SU-DHL-6 (cell line): ENCODE data around the gene AFG1L.

ENCODE experiments used
- EZH2phosphoT487 ChIP-seq: fragments of 200-600 bp; sonication (generic), shearing (Covaris generic); conservative IDR thresholded peaks from 2 replicates; pipeline ENCODE4 v1.6.1; 2018; ENCODE audit warnings: mild to moderate bottlenecking, antibody characterized with exemption, low read length, moderate library complexity, mixed read lengths
- TF ChIP-seq, protein P1 (sequence below): fragments of 200-600 bp; sonication (generic); IDR thresholded peaks from one replicate; pipeline ENCODE4 v1.5.1; 2017; ENCODE audit warnings: antibody characterized with exemption, mild to moderate bottlenecking, low read length, moderate library complexity; ENCODE audit not compliant: insufficient read depth, poor library complexity, severe bottlenecking

DNA sequence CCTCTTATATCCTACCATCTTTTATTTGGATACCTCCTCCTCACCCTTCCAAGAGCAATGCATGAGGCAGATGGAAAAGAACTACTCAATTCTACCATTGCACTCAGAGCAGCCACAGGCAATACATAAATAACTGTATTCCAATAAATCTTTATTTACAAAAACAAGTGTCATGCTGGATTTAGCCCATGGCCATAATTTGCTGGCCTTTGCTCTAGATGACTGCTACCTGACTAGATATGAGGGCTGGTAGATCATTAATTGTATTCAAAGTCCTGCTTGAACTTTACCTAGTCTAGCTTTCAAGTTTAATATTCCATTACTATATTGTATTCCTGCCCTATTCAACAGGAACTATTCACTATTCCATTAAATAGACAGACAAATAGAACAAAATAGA is 37.1 kb downstream of the AFG1L start:
- TF ChIP-seq EZH2phosphoT487, result no peak
- TF ChIP-seq, protein P1, sequence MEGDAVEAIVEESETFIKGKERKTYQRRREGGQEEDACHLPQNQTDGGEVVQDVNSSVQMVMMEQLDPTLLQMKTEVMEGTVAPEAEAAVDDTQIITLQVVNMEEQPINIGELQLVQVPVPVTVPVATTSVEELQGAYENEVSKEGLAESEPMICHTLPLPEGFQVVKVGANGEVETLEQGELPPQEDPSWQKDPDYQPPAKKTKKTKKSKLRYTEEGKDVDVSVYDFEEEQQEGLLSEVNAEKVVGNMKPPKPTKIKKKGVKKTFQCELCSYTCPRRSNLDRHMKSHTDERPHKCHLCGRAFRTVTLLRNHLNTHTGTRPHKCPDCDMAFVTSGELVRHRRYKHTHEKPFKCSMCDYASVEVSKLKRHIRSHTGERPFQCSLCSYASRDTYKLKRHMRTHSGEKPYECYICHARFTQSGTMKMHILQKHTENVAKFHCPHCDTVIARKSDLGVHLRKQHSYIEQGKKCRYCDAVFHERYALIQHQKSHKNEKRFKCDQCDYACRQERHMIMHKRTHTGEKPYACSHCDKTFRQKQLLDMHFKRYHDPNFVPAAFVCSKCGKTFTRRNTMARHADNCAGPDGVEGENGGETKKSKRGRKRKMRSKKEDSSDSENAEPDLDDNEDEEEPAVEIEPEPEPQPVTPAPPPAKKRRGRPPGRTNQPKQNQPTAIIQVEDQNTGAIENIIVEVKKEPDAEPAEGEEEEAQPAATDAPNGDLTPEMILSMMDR, result no peak
